HG03025 (cell line): ENCODE data around the gene DMGDH.

ENCODE experiments used
- ATAC-seq: cut with Tn5 transposase; IDR thresholded peaks from one replicate; pipeline ENCODE4 v1.9.1; 2021; ENCODE audit warnings: mild to moderate bottlenecking, moderate library complexity; ENCODE audit not compliant: unreplicated experiment, low FRiP score

DMGDH gene

GRCh38 chr5:78979909-78980308 is 89.6 kb downstream of the DMGDH start:
- ATAC-seq: no peak

DNA sequence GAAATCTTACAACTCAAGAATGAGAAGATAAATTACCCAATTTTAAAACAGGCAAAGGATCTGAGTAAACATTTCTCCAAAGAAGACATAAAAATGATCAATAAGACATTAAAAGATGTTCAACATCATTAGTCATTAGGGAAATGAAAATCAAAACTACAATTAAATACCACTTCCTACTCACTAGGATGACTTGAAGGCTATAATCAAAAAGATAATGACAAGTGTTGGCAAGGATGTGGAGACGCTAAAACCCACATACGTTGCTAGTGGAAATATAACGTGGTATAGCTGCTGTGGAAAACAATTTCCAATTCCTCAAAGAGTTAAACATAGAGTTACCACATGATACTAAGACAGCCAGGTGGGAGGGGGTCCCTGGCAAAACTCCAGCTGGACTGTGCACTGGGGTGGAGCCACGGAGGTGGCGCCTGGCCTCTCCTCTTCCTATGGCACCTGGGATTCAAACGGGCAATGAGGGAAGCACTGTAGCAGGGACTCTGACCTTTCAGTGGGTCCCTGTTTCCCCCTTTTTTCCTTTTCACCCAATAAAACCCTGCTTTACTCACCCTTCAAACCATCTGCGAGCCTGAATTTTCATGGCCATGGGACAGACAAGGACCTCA is 90.2 kb downstream of the DMGDH start:
- ATAC-seq: no peak

- no peak for ATAC-seq
Measured at GRCh38 chr5:78975035-78975434, 94.4 kb downstream of the DMGDH start.

DNA sequence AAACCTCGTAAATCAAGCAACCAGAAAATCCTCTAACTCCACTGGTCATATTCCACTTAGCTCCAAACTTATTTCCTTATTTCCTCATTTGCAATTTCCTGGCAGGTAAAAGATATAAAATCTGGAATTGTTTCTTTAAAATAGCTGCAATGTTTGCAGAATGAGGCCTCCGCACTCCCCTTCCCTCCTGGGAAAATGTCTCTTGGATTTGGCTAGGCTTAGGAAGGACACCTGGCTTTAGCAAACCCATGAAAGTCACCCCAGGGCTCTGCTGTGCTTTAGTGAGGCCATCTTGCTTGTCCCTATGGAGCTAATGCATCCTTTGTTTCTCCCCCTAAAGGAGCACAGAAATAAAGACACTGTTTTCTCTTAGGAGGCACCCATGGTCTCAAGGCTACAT is 94.9 kb downstream of the DMGDH start:
- ATAC-seq: no peak

GRCh38 chr5:78974011-78974410 is 95.5 kb downstream of the DMGDH start:
- no peak for ATAC-seq

DNA sequence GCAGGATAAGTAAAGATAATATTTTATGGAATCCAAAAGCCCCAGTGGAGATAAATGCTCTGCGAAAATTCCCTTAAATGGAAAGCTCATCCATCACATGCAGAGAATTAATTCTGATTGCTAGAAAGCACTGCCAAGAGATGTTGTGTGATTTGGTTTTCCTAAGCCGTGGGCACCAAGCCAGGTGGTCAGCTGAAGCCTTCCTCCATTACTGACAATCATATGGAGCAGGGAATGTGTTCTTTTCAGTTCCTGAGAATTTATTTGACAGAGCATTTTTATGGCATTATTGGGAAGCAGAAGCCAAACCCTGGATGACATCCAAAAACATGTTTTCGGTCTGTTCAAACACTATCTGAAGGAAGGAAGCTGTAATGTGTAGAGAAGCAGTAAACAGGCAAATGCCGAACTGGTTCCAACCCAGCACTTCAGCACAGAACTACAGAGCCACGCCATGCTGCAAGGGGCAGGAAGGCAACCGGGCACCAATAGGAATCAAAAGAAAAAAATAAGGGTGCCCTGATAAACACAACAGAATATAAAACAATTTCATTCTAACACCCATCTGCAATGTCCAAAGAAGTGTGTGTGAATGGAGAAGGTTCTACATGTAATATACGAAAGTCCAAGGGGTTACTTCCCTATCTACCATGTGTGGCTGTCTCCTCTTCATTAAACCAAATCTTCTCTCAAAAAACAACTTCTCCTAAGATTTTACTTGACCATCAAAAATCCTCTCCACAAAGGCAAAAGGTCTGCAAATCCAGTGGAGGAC is 96.6 kb downstream of the DMGDH start:
- ATAC-seq: no peak

DNA sequence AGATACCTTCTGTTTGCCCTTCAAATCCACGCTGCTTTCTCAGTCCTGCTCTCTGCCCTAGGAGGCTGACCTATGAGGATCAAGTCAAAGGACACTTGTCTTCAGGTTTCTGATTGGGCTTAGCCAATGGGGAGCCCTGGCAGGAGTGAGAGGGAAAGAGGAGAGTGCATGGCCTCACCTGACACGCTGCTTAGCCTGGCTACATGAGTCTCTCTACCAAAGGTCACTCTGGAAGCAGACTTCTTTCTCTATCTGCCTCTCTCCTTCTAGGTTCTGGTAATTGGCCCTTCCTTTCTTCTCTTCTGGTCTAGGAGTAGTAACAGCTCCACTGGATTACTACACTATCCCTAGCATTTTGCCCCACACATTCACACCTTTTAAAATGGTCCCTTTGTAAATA is 97.5 kb downstream of the DMGDH start:
- ATAC-seq: no peak

- ATAC-seq: no peak
Measured at GRCh38 chr5:78968781-78969180, 100.7 kb downstream of the DMGDH start.

DNA sequence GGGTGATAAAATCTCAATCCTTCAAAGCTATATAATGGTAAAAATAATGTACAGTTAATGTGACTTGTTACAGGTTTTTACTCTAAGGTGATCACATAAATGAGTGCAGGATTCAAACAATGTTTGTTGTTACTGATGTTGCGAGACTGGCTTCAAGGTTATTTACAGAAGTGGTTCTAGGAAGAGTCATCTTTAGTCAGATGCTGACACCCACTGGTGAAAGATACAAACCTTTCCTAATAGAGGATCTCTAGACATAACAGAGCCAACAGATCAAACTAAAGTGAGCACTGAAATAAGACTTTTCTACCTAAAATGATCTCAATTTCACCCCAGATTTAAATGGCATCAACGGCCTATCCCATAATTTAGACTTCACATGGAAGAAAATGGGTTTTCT is 104.6 kb downstream of the DMGDH start:
- ATAC-seq: no peak

DNA sequence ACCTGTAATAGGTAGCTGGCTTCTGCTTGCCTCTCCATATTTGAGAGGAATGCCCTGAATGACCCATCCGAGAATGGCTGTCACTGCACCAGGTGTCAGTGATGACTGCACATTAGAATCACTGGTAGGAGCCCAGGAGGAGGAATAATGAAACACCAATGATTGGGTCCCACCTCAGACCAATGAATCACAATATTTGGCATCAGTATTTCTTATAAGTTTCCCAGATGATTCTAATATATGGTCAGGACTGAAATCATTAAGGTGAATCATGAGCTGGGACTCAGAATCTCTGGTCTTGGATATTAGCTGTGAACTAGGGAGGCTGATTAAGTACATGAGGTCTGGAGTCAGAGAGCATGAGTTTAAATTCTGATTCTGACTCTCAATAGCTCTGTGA is 107.7 kb downstream of the DMGDH start:
- no peak for ATAC-seq

GRCh38 chr5:78959767-78960166 is 109.7 kb downstream of the DMGDH start:
- no peak for ATAC-seq

DNA sequence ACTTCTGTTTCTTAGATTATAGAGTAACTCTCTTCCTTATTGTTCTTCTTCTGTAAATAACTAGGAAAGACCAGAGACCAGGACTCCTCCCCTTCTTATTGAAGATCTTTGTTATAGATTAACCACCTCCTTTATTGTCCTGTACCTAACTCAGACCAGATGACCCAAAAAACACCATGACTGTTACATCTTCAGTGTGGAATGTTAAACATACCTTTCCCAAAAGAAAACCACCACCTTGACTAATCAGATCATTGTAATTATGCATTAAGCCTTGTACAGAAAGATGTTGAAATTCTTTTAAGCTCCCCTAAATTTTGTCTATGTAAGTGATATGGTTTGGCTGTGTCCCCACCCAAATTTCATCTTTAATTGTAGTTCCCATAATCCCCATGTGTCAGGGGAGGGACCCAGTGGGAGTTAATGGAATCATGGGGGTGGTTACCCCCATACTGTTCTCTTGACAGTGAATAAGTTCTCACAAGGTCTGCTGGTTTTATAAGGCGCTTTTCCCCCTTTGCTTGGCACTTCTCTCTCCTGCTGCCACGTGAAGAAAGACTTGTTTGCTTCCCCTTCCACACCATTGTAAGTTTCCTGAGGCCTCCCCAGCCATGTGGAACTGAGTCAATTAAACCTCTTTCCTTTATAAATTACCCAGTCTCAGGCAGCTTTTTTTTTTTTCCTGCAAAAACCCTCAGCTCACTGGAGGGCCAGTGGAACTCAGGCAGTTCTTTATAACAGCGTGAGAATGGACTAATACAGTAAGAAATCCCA is 110.6 kb downstream of the DMGDH start:
- ATAC-seq: no peak

DNA sequence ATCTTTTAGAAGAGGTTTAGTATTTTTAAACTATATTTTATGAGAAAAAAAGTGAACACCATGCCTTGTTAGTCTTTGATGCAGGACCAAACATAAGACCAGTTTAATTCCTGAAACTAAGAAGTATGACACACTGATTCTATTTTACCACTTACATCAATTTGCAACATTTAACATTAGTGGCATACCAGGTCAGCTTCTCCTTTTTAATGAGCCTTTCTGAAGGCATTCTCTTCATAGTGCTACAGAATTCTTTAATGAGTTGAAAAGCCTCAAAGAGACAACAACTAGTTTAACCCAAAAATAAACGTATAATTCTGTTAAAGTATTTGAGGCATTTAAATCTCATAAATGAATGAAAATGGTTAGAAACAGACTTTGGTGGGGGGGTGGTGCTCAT is 112.6 kb downstream of the DMGDH start:
- no peak for ATAC-seq

GRCh38 chr5:78953092-78953800 is 116.2 kb downstream of the DMGDH start:
- no peak for ATAC-seq
